T-helper 2 cell treated with Interferon-gamma antibody and Interleukin-4, amounts not matched to agents 5 μg/mL and 100 μg/mL, for 36 hours (primary cell): ENCODE measurements around the gene ARPC1A.
"Not testable (repeated sequence)": the region's sequence is repeated elsewhere in the genome, so short reads cannot be mapped to it uniquely, and the experiment has no call there.

Source experiments
- DNase-seq: peaks from one replicate; pipeline ENCODE4 v3.0.0; 2021; ENCODE audit warnings: low spot score
- H3K27ac Mint-ChIP-seq: one replicate; pipeline ENCODE4 v1.8.0; 2021; ENCODE audit warnings: mild to moderate bottlenecking, mixed read lengths
- H3K27me3 Mint-ChIP-seq: one replicate; pipeline ENCODE4 v1.8.0; 2021; ENCODE audit warnings: low read depth, mixed read lengths
- H3K36me3 Mint-ChIP-seq: one replicate; pipeline ENCODE4 v1.8.0; 2021; ENCODE audit warnings: low read depth, mixed read lengths
- H3K4me1 Mint-ChIP-seq: one replicate; pipeline ENCODE4 v1.8.0; 2021; ENCODE audit warnings: low read depth, mixed read lengths
- H3K4me3 Mint-ChIP-seq: one replicate; pipeline ENCODE4 v1.8.0; 2022; ENCODE audit warnings: mild to moderate bottlenecking, moderate library complexity, mixed read lengths
- H3K9me3 Mint-ChIP-seq: one replicate; pipeline ENCODE4 v1.8.0; 2021; ENCODE audit warnings: mixed read lengths

ARPC1A gene

GRCh38 chr7:99339595-99339994 lies 13.9 kb downstream of the ARPC1A start:
- Mint-ChIP-seq H3K27ac (no peak overlapping the region), H3K36me3 (peaks cover 52% of the 10 kb centered on the region), H3K4me3 (no peak overlapping the region), H3K9me3 (no peaks in the 10 kb centered on the region), H3K4me1 (no peaks in the 10 kb centered on the region), H3K27me3 (no peaks in the 10 kb centered on the region)
- no peak for DNase-seq

GRCh38 chr7:99340659-99341058 lies 15.0 kb downstream of the ARPC1A start:
- Mint-ChIP-seq H3K4me1 (no peaks in the 10 kb centered on the region), H3K27ac (no peak overlapping the region), H3K36me3 (peaks cover 53% of the 10 kb centered on the region), H3K9me3 (no peaks in the 10 kb centered on the region), H3K4me3 (no peak overlapping the region), H3K27me3 (no peaks in the 10 kb centered on the region)
- no peak for DNase-seq

GRCh38 chr7:99344061-99344647 lies 18.5 kb downstream of the ARPC1A start:
- Mint-ChIP-seq H3K27ac (no peak overlapping the region), H3K9me3 (no peaks in the 10 kb centered on the region), H3K27me3 (no peaks in the 10 kb centered on the region), H3K36me3 (peaks cover 49% of the 10 kb centered on the region), H3K4me3 (no peak overlapping the region), H3K4me1 (no peaks in the 10 kb centered on the region)
- DNase-seq = no peak

GRCh38 chr7:99350641-99351040 lies 24.9 kb downstream of the ARPC1A start:
- DNase-seq, H3K27ac Mint-ChIP-seq, H3K9me3 Mint-ChIP-seq, H3K27me3 Mint-ChIP-seq, H3K4me3 Mint-ChIP-seq, H3K4me1 Mint-ChIP-seq: not testable (repeated sequence)
- peaks cover 35% of the 10 kb centered on the region for H3K36me3 Mint-ChIP-seq

- no peak overlapping the region for H3K4me3 Mint-ChIP-seq
- DNase-seq = no peak
- H3K27me3 Mint-ChIP-seq = no peaks in the 10 kb centered on the region
- H3K27ac Mint-ChIP-seq = no peak overlapping the region
- H3K4me1 Mint-ChIP-seq = no peaks in the 10 kb centered on the region
- H3K9me3 Mint-ChIP-seq = no peaks in the 10 kb centered on the region
- peaks cover 39% of the 10 kb centered on the region for H3K36me3 Mint-ChIP-seq
Observed at GRCh38 chr7:99352247-99352646, 26.5 kb downstream of the ARPC1A start.

GRCh38 chr7:99355098-99355497 lies 29.4 kb downstream of the ARPC1A start:
- H3K9me3 Mint-ChIP-seq = no peaks in the 10 kb centered on the region
- no peak overlapping the region for H3K27ac Mint-ChIP-seq
- no peak overlapping the region for H3K4me3 Mint-ChIP-seq
- peaks cover 43% of the 10 kb centered on the region for H3K36me3 Mint-ChIP-seq
- H3K4me1 Mint-ChIP-seq = no peaks in the 10 kb centered on the region
- no peaks in the 10 kb centered on the region for H3K27me3 Mint-ChIP-seq
- no peak for DNase-seq

GRCh38 chr7:99357701-99358490 lies 32.2 kb downstream of the ARPC1A start:
- H3K4me3 Mint-ChIP-seq = no peak overlapping the region
- H3K27ac Mint-ChIP-seq = no peak overlapping the region
- H3K36me3 Mint-ChIP-seq = peaks cover 38% of the 10 kb centered on the region
- no peak for DNase-seq
- H3K4me1 Mint-ChIP-seq = no peaks in the 10 kb centered on the region
- H3K9me3 Mint-ChIP-seq = no peaks in the 10 kb centered on the region
- H3K27me3 Mint-ChIP-seq = no peaks in the 10 kb centered on the region

GRCh38 chr7:99358521-99358920 lies 32.8 kb downstream of the ARPC1A start:
- not testable (repeated sequence) for H3K4me1 Mint-ChIP-seq, H3K9me3 Mint-ChIP-seq, H3K27ac Mint-ChIP-seq, DNase-seq, H3K27me3 Mint-ChIP-seq, H3K4me3 Mint-ChIP-seq
- H3K36me3 Mint-ChIP-seq = peaks cover 44% of the 10 kb centered on the region

- H3K4me3 Mint-ChIP-seq = no peak overlapping the region
- H3K27ac Mint-ChIP-seq = no peak overlapping the region
- H3K4me1 Mint-ChIP-seq = no peaks in the 10 kb centered on the region
- no peaks in the 10 kb centered on the region for H3K27me3 Mint-ChIP-seq
- no peak for DNase-seq
- H3K36me3 Mint-ChIP-seq = peaks cover 38% of the 10 kb centered on the region
- no peaks in the 10 kb centered on the region for H3K9me3 Mint-ChIP-seq
Observed at GRCh38 chr7:99359465-99360154, 33.9 kb downstream of the ARPC1A start.

- Mint-ChIP-seq H3K4me3 (no peak overlapping the region), H3K36me3 (peaks cover 51% of the 10 kb centered on the region), H3K4me1 (no peaks in the 10 kb centered on the region), H3K27me3 (no peaks in the 10 kb centered on the region), H3K27ac (no peak overlapping the region), H3K9me3 (no peaks in the 10 kb centered on the region)
- DNase-seq = no peak
Observed at GRCh38 chr7:99362801-99363200, 37.1 kb downstream of the ARPC1A start.

- H3K27me3 Mint-ChIP-seq = no peaks in the 10 kb centered on the region
- H3K4me3 Mint-ChIP-seq = no peak overlapping the region
- DNase-seq = no peak
- no peaks in the 10 kb centered on the region for H3K4me1 Mint-ChIP-seq
- no peak overlapping the region for H3K27ac Mint-ChIP-seq
- no peaks in the 10 kb centered on the region for H3K9me3 Mint-ChIP-seq
- peaks cover 46% of the 10 kb centered on the region for H3K36me3 Mint-ChIP-seq
Observed at GRCh38 chr7:99363286-99363685, 37.6 kb downstream of the ARPC1A start.

- peaks cover 38% of the 10 kb centered on the region for H3K36me3 Mint-ChIP-seq
- H3K4me3 Mint-ChIP-seq = no peak overlapping the region
- no peak for DNase-seq
- H3K9me3 Mint-ChIP-seq = no peaks in the 10 kb centered on the region
- peaks cover 5% of the 10 kb centered on the region for H3K4me1 Mint-ChIP-seq
- no peak overlapping the region for H3K27ac Mint-ChIP-seq
- no peaks in the 10 kb centered on the region for H3K27me3 Mint-ChIP-seq
Observed at GRCh38 chr7:99365318-99366141, 39.8 kb downstream of the ARPC1A start.

- peak overlapping the region; percentile 20 for H3K27ac Mint-ChIP-seq
- H3K27me3 Mint-ChIP-seq = no peaks in the 10 kb centered on the region
- no peak for DNase-seq
- peaks cover 5% of the 10 kb centered on the region for H3K4me1 Mint-ChIP-seq
- no peak overlapping the region for H3K4me3 Mint-ChIP-seq
- peaks cover 33% of the 10 kb centered on the region for H3K36me3 Mint-ChIP-seq
- H3K9me3 Mint-ChIP-seq = no peaks in the 10 kb centered on the region
Observed at GRCh38 chr7:99366646-99367045, 40.9 kb downstream of the ARPC1A start.
